Gastroesophageal sphincter (tissue), 4 donors: Measurements from ENCODE around the gene PLEKHG2. TPM values are rescaled to one million over a fixed set of nuclear protein-coding genes. Genes with fewer than 3 reads are reported as not detected.
A peak's percentile ranks its signal among the peaks of the same experiment; 100 is the strongest.
"Not testable (repeated sequence)": the region's sequence is repeated elsewhere in the genome, so short reads cannot be mapped to it uniquely, and the experiment has no call there.

Experiments used
- ATAC-seq: fragments of 150-250 bp; one replicate; pipeline ENCODE4 v1.9.1; 2016; ENCODE audit warnings: mild to moderate bottlenecking, moderate library complexity
- H3K27ac ChIP-seq, 4 donors: fragments of 200-600 bp; sonication (generic) in 3 of 4; 1 replicate in 3 of 4; 2 replicates in 1 of 4; pipeline ENCODE4 v1.5.1; 2016 to 2019
- H3K27me3 ChIP-seq: fragments of 200-600 bp; sonication (generic); one replicate; pipeline ENCODE4 v1.5.1; 2019
- H3K36me3 ChIP-seq, 2 donors: fragments of 200-600 bp; sonication (generic); one replicate each; pipeline ENCODE4 v1.5.1; 2019; ENCODE audit warnings: control low read depth in 1 of 2
- H3K4me1 ChIP-seq, 3 donors: fragments of 200-600 bp; sonication (generic); 1 replicate in 2 of 3; 2 replicates in 1 of 3; pipeline ENCODE4 v1.5.1; 2016 to 2019; ENCODE audit warnings: control low read depth in 2 of 3
- H3K4me3 ChIP-seq, 2 donors: fragments of 200-600 bp; sonication (generic); one replicate each; pipeline ENCODE4 v1.5.1; 2019; ENCODE audit warnings: mild to moderate bottlenecking in 1 of 2, moderate library complexity in 1 of 2
- H3K9me3 ChIP-seq, 3 donors: fragments of 200-600 bp; sonication (generic); one replicate each; pipeline ENCODE4 v1.5.1; 2017 to 2019; ENCODE audit warnings: control low read depth in 2 of 3
- CTCF ChIP-seq, 4 experiments: fragments of 200-600 bp in 2 of 4; fragments of 450-650 bp in 2 of 4; sonication (generic) in 1 of 4; IDR thresholded peaks; one replicate each; pipeline ENCODE4 v1.5.1; 2017 to 2019; ENCODE audit warnings: antibody characterized with exemption in 4 of 4, mild to moderate bottlenecking in 2 of 4, moderate library complexity in 2 of 4
- EP300 ChIP-seq: sonication (generic); formaldehyde crosslinking; IDR thresholded peaks from one replicate; pipeline ENCODE4 v1.6.1; 2017; ENCODE audit warnings: antibody characterized with exemption, mild to moderate bottlenecking
- POLR2A ChIP-seq, 2 donors: fragments of 450-650 bp; IDR thresholded peaks; one replicate each; pipeline ENCODE4 v1.6.1; 2017; ENCODE audit warnings: antibody characterized with exemption in 2 of 2, mild to moderate bottlenecking in 2 of 2, moderate library complexity in 1 of 2
- POLR2AphosphoS5 ChIP-seq: sonication (generic); formaldehyde crosslinking; IDR thresholded peaks from one replicate; pipeline ENCODE4 v1.6.1; 2017; ENCODE audit warnings: antibody characterized with exemption
- WGBS, 2 donors: methylation state at CpG; one replicate each; pipeline ENCODE4 v1.1.5; 2018; ENCODE audit warnings: low coverage in 1 of 2; 5-methylcytosine and 5-hydroxymethylcytosine counted together
- total RNA-seq, 4 donors: library from RNA; depleted of rRNA; stranded (reverse); fragments of >200 nt; gene quantifications; one replicate each; pipeline ENCODE4 v1.1.0, GENCODE V29; 2016

Gene PLEKHG2
- total RNA-seq, 4 donors from 2014 or later: 19.5 to 35.3 (median 23.4) TPM

DNA sequence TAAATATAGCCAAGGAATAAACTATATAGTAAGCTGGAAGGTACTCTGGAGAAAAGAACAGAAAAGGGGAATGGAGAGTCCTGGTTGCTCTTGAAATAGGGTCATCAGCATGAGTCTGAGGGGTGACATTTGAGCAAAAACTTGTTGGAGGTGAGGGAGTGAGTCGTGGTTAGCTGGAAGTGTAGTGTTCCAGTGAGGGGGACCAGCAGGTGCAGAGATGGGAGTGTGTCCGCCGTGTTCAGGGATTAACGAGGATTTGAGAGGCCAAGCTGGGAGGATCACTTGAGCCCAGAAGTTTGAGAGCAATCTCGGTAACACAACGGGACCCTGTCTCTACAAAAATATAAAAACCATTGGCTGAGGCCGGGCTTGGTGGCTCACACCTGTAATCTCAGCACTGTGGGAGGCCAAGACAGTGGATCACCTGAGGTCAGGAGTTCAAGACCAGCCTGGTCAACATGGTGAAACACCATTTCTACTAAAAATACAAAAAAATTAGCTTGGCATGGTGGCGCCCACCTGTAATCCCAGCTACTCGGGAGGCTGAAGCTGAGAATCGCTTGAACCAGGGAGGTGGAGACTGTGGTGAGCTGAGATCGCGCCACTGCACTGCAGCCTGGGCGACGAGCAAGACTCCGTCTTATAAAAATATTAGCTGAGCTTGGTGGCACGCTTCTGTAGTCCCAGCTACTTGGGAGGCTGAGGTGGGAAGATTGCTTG is 34.1 kb downstream of the PLEKHG2 start:
- no peak for ATAC-seq
- 77 to 84% methylated on average over 6 to 10 of the region's 16 CpGs for WGBS, 2 donors
- Histone ChIP-seq H3K36me3 (peaks cover 0 to 30% of the 10 kb centered on the region in 2 donors), H3K27ac (peak overlapping the region in 2 of 4 donors; percentile 92 to 93), H3K27me3 (no peaks in the 10 kb centered on the region), H3K4me3 (peak overlapping the region; percentile 58 to 75), H3K4me1 (peaks cover 4 to 58% (median 22%) of the 10 kb centered on the region in 3 donors), H3K9me3 (no peaks in the 10 kb centered on the region)
- TF ChIP-seq CTCF (IDR thresholded peaks at IDR 0.05) (no peak), POLR2A (IDR thresholded peaks at IDR 0.05) (no peak), POLR2AphosphoS5 (no peak), EP300 (no peak)

DNA sequence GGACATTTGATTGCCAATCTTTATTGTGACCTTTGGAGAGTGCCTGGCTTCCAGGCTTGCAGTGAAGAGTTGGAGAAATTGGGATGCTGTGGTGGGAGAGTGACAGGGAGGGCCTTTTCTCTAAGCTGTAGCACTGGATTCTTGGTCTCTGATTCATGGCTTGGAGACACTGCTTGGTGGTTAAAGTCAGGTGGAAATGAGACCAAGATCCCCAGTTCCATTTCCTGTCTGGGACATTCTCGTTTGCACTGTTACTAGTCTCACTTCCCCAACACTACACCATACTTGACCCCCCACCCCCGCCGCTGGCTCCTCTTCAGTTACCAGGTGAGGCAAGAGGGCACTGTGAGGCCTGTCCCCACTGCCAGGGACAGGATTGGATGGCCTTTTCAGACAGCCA is 35.8 kb downstream of the PLEKHG2 start:
- Histone ChIP-seq H3K27me3 (no peaks in the 10 kb centered on the region), H3K27ac (no peak overlapping the region), H3K36me3 (peaks cover 0 to 48% of the 10 kb centered on the region in 2 donors), H3K4me3 (no peak overlapping the region), H3K4me1 (peaks cover 4 to 65% (median 22%) of the 10 kb centered on the region in 3 donors), H3K9me3 (no peaks in the 10 kb centered on the region)
- no peak for TF ChIP-seq EP300
- no peak for TF ChIP-seq POLR2AphosphoS5
- no peak for TF ChIP-seq POLR2A (IDR thresholded peaks at IDR 0.05)
- no peak for TF ChIP-seq CTCF (IDR thresholded peaks at IDR 0.05)
- WGBS, 2 donors: 40% methylated on average over 1 of the region's 3 CpGs; no CpG with 5 or more reads in 1 of the 2 donors
- ATAC-seq: no peak

- H3K27ac ChIP-seq: no peak overlapping the region
- peaks cover 4 to 61% (median 21%) of the 10 kb centered on the region in 3 donors for H3K4me1 ChIP-seq
- no peak overlapping the region for H3K4me3 ChIP-seq
- TF ChIP-seq EP300 (no peak), CTCF (IDR thresholded peaks at IDR 0.05) (no peak), POLR2A (IDR thresholded peaks at IDR 0.05) (no peak), POLR2AphosphoS5 (no peak)
- WGBS, 2 donors: 17 to 70% methylated on average over 2 to 3 of the region's 8 CpGs
- no peak for ATAC-seq
- H3K9me3 ChIP-seq: no peaks in the 10 kb centered on the region
- H3K27me3 ChIP-seq: no peaks in the 10 kb centered on the region
- peaks cover 0 to 58% of the 10 kb centered on the region in 2 donors for H3K36me3 ChIP-seq
These were observed 36.8 kb downstream of the PLEKHG2 start for GRCh38 chr19:39449116-39449797.

DNA sequence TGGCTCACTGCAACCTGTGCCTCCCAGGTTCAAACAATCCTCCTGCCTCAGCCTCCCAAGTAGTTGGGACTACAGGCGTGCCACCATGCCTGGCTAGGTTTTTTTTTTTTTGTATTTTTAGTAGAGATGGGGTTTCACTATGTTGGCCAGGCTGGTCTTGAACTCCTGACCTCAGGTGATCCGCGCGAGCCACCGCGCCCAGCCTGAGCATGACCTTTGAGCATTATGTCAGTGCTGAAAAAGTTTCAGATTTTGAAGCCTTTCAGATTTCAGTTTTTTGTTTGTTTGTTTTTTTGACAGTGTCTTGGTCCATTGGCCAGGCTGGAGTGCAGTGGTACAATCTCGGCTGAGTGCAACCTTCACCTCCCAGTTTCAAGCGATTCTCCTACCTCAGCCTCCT is 38.8 kb downstream of the PLEKHG2 start:
- H3K4me3 ChIP-seq, ATAC-seq, H3K27me3 ChIP-seq, H3K9me3 ChIP-seq, H3K27ac ChIP-seq: not testable (repeated sequence)
- Histone ChIP-seq H3K36me3 (peaks cover 0 to 72% of the 10 kb centered on the region in 2 donors), H3K4me1 (peaks cover 3 to 52% (median 17%) of the 10 kb centered on the region in 3 donors)
- WGBS, 2 donors: 76% methylated on average over 4 of the region's 8 CpGs; no CpG with 5 or more reads in 1 of the 2 donors

- Histone ChIP-seq H3K9me3 (no peaks in the 10 kb centered on the region), H3K36me3 (peaks cover 0 to 95% of the 10 kb centered on the region in 2 donors), H3K27ac (no peak overlapping the region), H3K4me1 (no peaks in the 10 kb centered on the region), H3K4me3 (no peak overlapping the region), H3K27me3 (no peaks in the 10 kb centered on the region)
- TF ChIP-seq POLR2AphosphoS5 (no peak), POLR2A (IDR thresholded peaks at IDR 0.05) (no peak), EP300 (no peak), CTCF (IDR thresholded peaks at IDR 0.05) (no peak)
- 66 to 83% methylated on average over 3 of the region's 3 CpGs for WGBS, 2 donors
- no peak for ATAC-seq
These were observed 50.9 kb downstream of the PLEKHG2 start for GRCh38 chr19:39463403-39463802.
